HEK293 (cell line): ENCODE results near the gene SORBS2.
A peak's percentile ranks its signal among the peaks of the same experiment; 100 is the strongest.
"Not testable (repeated sequence)": the region's sequence is repeated elsewhere in the genome, so short reads cannot be mapped to it uniquely, and the experiment has no call there.

Experiments used
- CTCF ChIA-PET: fragments of 350-600 bp; formaldehyde crosslinking; extraction: SDS; loops from one replicate; lab custom pipeline; 2021; ENCODE audit warnings: antibody characterized with exemption; lab: Yijun Ruan, JAX
- POLR2A ChIA-PET: fragments of 300-600 bp; formaldehyde crosslinking; extraction: SDS; loops from one replicate; lab custom pipeline; 2020; ENCODE audit warnings: antibody characterized with exemption, inconsistent platforms; lab: Yijun Ruan, JAX
- H3K27ac ChIP-seq: fragments of 200-500 bp; sonication (Bioruptor generic); 2 replicates; pipeline ENCODE4 v1.5.1; 2014; ENCODE audit warnings: low read depth, low read length, control low read depth, inconsistent platforms; ENCODE audit errors: extremely low read depth
- H3K36me3 ChIP-seq, 2 experiments: fragments of 200-500 bp in 1 of 2; sonication (Bioruptor generic) in 1 of 2; 1 replicate in 1 of 2; 2 replicates in 1 of 2; pipeline ENCODE4 v1.5.1; 2014 to 2017; ENCODE audit warnings: inconsistent platforms in 2 of 2, low read length in 2 of 2; ENCODE audit not compliant: control insufficient read depth in 2 of 2, insufficient read depth in 1 of 2
- H3K4me1 ChIP-seq: fragments of 200-500 bp; sonication (Bioruptor generic); 2 replicates; pipeline ENCODE4 v1.5.1; 2014; ENCODE audit warnings: mild to moderate bottlenecking, low read length, inconsistent platforms; ENCODE audit not compliant: control insufficient read depth, insufficient read depth
- H3K4me3 ChIP-seq: 2 replicates; pipeline ENCODE4 v1.5.1; 2011; ENCODE audit warnings: low read depth, mild to moderate bottlenecking, control low read depth, low read length, moderate library complexity
- H3K9me3 ChIP-seq: fragments of 200-500 bp; sonication (Bioruptor generic); 2 replicates; pipeline ENCODE4 v1.5.1; 2014; ENCODE audit warnings: low read depth, low read length, inconsistent platforms; ENCODE audit not compliant: control insufficient read depth, insufficient read depth
- GLI2 ChIP-seq: fragments of 450-650 bp; formaldehyde crosslinking; IDR thresholded peaks from 2 replicates; pipeline ENCODE4; 2017; ENCODE audit warnings: missing biosample characterization, missing genetic modification characterization, low read depth, borderline replicate concordance
- HOXD13 ChIP-seq: sonication (generic); formaldehyde crosslinking; IDR thresholded peaks from 2 replicates; pipeline ENCODE4 v1.8.0; 2022; ENCODE audit warnings: missing genetic modification reagents, borderline replicate concordance
- KLF10 ChIP-seq: fragments of 450-650 bp; IDR thresholded peaks from 2 replicates; pipeline ENCODE4 v1.5.1; 2018; ENCODE audit warnings: missing biosample characterization, mild to moderate bottlenecking, missing genetic modification characterization
- RBAK ChIP-seq: fragments of 450-650 bp; formaldehyde crosslinking; IDR thresholded peaks from 2 replicates; pipeline ENCODE4 v1.5.1; 2016; ENCODE audit warnings: missing biosample characterization, missing genetic modification characterization
- SETDB1 ChIP-seq: IDR thresholded peaks from one replicate; pipeline ENCODE4 v1.6.1; 2017; ENCODE audit warnings: mild to moderate bottlenecking, low read length, moderate library complexity, mixed read lengths; ENCODE audit not compliant: insufficient read length
- ZBTB10 ChIP-seq: fragments of 450-650 bp; formaldehyde crosslinking; IDR thresholded peaks from 2 replicates; pipeline ENCODE4 v1.5.1; 2016; ENCODE audit warnings: missing biosample characterization, missing genetic modification characterization
- ZFP69B ChIP-seq: fragments of 450-650 bp; formaldehyde crosslinking; IDR thresholded peaks from 2 replicates; pipeline ENCODE4 v1.5.1; 2016; ENCODE audit warnings: missing biosample characterization, missing genetic modification characterization
- ZIC2 ChIP-seq: fragments of 450-650 bp; formaldehyde crosslinking; IDR thresholded peaks from 2 replicates; pipeline ENCODE4 v1.5.1; 2016; ENCODE audit warnings: missing biosample characterization, missing genetic modification characterization
- ZNF10 ChIP-seq: fragments of 450-650 bp; formaldehyde crosslinking; IDR thresholded peaks from 2 replicates; pipeline ENCODE4 v1.5.1; 2017; ENCODE audit warnings: missing biosample characterization, missing genetic modification characterization
- ZNF157 ChIP-seq: fragments of 450-650 bp; formaldehyde crosslinking; IDR thresholded peaks from 2 replicates; pipeline ENCODE4 v1.5.1; 2016; ENCODE audit warnings: missing biosample characterization, missing genetic modification characterization
- ZNF16 ChIP-seq: fragments of 450-650 bp; formaldehyde crosslinking; IDR thresholded peaks from 2 replicates; pipeline ENCODE4 v1.5.1; 2016; ENCODE audit warnings: low read depth, missing biosample characterization, missing genetic modification characterization
- ZNF221 ChIP-seq: fragments of 450-650 bp; formaldehyde crosslinking; IDR thresholded peaks from 2 replicates; pipeline ENCODE4 v1.5.1; 2017; ENCODE audit warnings: missing biosample characterization, missing genetic modification characterization, borderline replicate concordance
- ZNF248 ChIP-seq: fragments of 450-650 bp; formaldehyde crosslinking; IDR thresholded peaks from 2 replicates; pipeline ENCODE4 v1.5.1; 2017; ENCODE audit warnings: missing biosample characterization, missing genetic modification characterization
- ZNF341 ChIP-seq: fragments of 450-650 bp; formaldehyde crosslinking; IDR thresholded peaks from 2 replicates; pipeline ENCODE4; 2016; ENCODE audit warnings: low read depth, missing biosample characterization, missing genetic modification characterization
- ZNF350 ChIP-seq: fragments of 450-650 bp; formaldehyde crosslinking; IDR thresholded peaks from 2 replicates; pipeline ENCODE4 v1.5.0; 2017; ENCODE audit warnings: missing biosample characterization, mild to moderate bottlenecking, missing genetic modification characterization
- ZNF473 ChIP-seq: fragments of 450-650 bp; formaldehyde crosslinking; IDR thresholded peaks from 2 replicates; pipeline ENCODE4 v1.5.1; 2017; ENCODE audit warnings: missing biosample characterization, missing genetic modification characterization
- ZNF510 ChIP-seq: fragments of 450-650 bp; formaldehyde crosslinking; IDR thresholded peaks from 2 replicates; pipeline ENCODE4 v1.5.1; 2018; ENCODE audit warnings: mild to moderate bottlenecking, missing genetic modification characterization, missing biosample characterization; ENCODE audit not compliant: insufficient replicate concordance
- ZNF544 ChIP-seq: fragments of 450-650 bp; formaldehyde crosslinking; IDR thresholded peaks from 2 replicates; pipeline ENCODE4 v1.5.0; 2017; ENCODE audit warnings: missing biosample characterization, missing genetic modification characterization
- ZNF561 ChIP-seq: fragments of 450-650 bp; IDR thresholded peaks from 2 replicates; pipeline ENCODE4 v1.5.1; 2018; ENCODE audit warnings: missing biosample characterization, missing genetic modification characterization, borderline replicate concordance
- ZNF785 ChIP-seq: fragments of 450-650 bp; formaldehyde crosslinking; IDR thresholded peaks from 2 replicates; pipeline ENCODE4 v1.5.1; 2016; ENCODE audit warnings: missing biosample characterization, missing genetic modification characterization
- ZNF791 ChIP-seq: fragments of 450-650 bp; formaldehyde crosslinking; IDR thresholded peaks from 2 replicates; pipeline ENCODE4 v1.5.1; 2016; ENCODE audit warnings: missing biosample characterization, missing genetic modification characterization
- ZSCAN23 ChIP-seq: fragments of 450-650 bp; formaldehyde crosslinking; IDR thresholded peaks from 2 replicates; pipeline ENCODE4 v1.5.1; 2016; ENCODE audit warnings: missing biosample characterization, missing genetic modification characterization

Gene SORBS2

DNA sequence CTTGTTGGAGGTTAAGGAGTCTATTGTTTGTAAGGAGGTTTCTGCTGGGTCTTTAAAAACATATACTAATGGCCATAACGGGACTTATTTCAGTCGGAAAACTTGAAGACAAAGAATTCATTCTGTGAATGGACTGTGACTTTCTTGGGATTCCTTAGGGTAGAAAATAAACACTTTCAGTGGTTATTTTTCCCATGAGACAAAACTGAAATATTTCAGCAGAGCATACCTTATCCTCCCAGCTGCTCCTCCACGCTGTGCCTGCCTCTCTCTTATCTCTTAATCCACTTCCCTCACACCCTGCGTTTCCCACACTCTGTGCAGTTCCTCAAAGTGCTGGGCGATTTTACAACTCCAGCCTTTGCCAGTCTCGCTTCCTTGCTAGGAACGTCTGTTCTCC lies 47.1 kb upstream of the SORBS2 start:
- Histone ChIP-seq H3K36me3 (no peaks in the 10 kb centered on the region), H3K4me3 (no peak overlapping the region), H3K4me1 (no peaks in the 10 kb centered on the region), H3K9me3 (no peaks in the 10 kb centered on the region), H3K27ac (no peak overlapping the region)
- TF ChIP-seq ZNF561 (tag by site-specific recombination) = no peak
- no peak for TF ChIP-seq ZNF221 (tag by site-specific recombination)
- no peak for TF ChIP-seq HOXD13 (CRISPR knock-in tag)
- TF ChIP-seq ZNF341 (tag by site-specific recombination) = no peak
- TF ChIP-seq ZNF248 (tag by site-specific recombination) = no peak
- TF ChIP-seq ZNF157 = no peak
- TF ChIP-seq ZBTB10 = no peak
- TF ChIP-seq ZIC2 (tag by site-specific recombination) = no peak
- TF ChIP-seq KLF10 (tag by site-specific recombination) = no peak
- TF ChIP-seq ZNF16 = no peak
- no peak for TF ChIP-seq ZNF510 (tag by site-specific recombination)
- no peak for TF ChIP-seq ZNF544 (tag by site-specific recombination)
- CTCF ChIA-PET = no interaction called here
- POLR2A ChIA-PET = no interaction called here

DNA sequence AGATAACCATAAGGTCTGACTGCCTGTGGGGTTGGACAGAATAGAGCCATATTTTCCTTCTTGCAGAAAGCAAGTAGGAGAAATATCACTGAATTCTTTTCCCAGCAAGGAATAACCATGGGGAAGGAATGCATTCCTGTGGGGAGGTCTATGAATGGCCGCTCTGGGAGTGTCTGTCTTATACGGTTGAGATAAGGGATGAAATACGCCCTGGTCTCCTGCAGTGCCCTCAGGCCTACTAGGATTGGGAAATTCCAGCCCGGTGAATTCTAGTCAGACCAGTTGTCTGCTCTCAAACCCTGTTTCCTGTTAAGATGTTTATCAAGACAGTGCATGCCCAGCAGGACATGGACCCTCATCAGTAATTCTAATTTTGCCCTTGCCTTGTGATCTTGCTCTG lies 45.6 kb upstream of the SORBS2 start:
- H3K9me3 ChIP-seq, H3K4me1 ChIP-seq, H3K27ac ChIP-seq, H3K4me3 ChIP-seq: not testable (repeated sequence)
- peak; percentile 89 for TF ChIP-seq SETDB1
- TF ChIP-seq, all 188 proteins: peak for 1; not testable (repeated sequence) for 187
- POLR2A ChIA-PET, CTCF ChIA-PET, H3K36me3 ChIP-seq: not testable (repeated sequence)

GRCh38 chr4:185853841-185854240 lies 41.8 kb upstream of the SORBS2 start:
- no peaks in the 10 kb centered on the region for H3K36me3 ChIP-seq
- TF ChIP-seq ZSCAN23 (tag by site-specific recombination) (no peak), RBAK (no peak), ZNF473 (tag by site-specific recombination) (no peak), ZNF221 (tag by site-specific recombination) (no peak), GLI2 (no peak), ZNF10 (no peak)
- H3K4me1 ChIP-seq = no peaks in the 10 kb centered on the region
- POLR2A ChIA-PET = interaction anchor here (0.5 kb wide), 1 partner anchor 83 kb away, joined by 3 read pairs; no protein-coding TSS in a partner anchor
- CTCF ChIA-PET = interaction anchor here (0.7 kb wide), 1 partner anchor 42 kb away, joined by 3 read pairs; no protein-coding TSS in a partner anchor
- H3K27ac ChIP-seq = no peak overlapping the region
- no peak overlapping the region for H3K4me3 ChIP-seq
- H3K9me3 ChIP-seq = no peaks in the 10 kb centered on the region

- TF ChIP-seq ZNF785 (tag by site-specific recombination) (no peak), ZFP69B (tag by site-specific recombination) (no peak), ZNF791 (no peak), ZNF350 (tag by site-specific recombination) (no peak)
- Histone ChIP-seq H3K9me3 (no peaks in the 10 kb centered on the region), H3K4me3 (no peak overlapping the region), H3K4me1 (no peaks in the 10 kb centered on the region), H3K27ac (no peak overlapping the region), H3K36me3 (no peaks in the 10 kb centered on the region)
- ChIA-PET CTCF (no interaction called here), POLR2A (no interaction called here)
These were observed 41.0 kb upstream of the SORBS2 start for GRCh38 chr4:185852961-185853360.
